Gastroesophageal sphincter (tissue), 4 donors: ENCODE measurements around the gene CARS1. TPM values are rescaled to one million over a fixed set of nuclear protein-coding genes. Genes with fewer than 3 reads are reported as not detected.

ENCODE experiments used
- ATAC-seq: fragments of 150-250 bp; one replicate; pipeline ENCODE4 v1.9.1; 2016; ENCODE audit warnings: mild to moderate bottlenecking, moderate library complexity
- H3K27ac ChIP-seq, 4 donors: fragments of 200-600 bp; sonication (generic) in 3 of 4; 1 replicate in 3 of 4; 2 replicates in 1 of 4; pipeline ENCODE4 v1.5.1; 2016 to 2019
- H3K27me3 ChIP-seq: fragments of 200-600 bp; sonication (generic); one replicate; pipeline ENCODE4 v1.5.1; 2019
- H3K36me3 ChIP-seq, 2 donors: fragments of 200-600 bp; sonication (generic); one replicate each; pipeline ENCODE4 v1.5.1; 2019; ENCODE audit warnings: control low read depth in 1 of 2
- H3K4me1 ChIP-seq, 3 donors: fragments of 200-600 bp; sonication (generic); 1 replicate in 2 of 3; 2 replicates in 1 of 3; pipeline ENCODE4 v1.5.1; 2016 to 2019; ENCODE audit warnings: control low read depth in 2 of 3
- H3K4me3 ChIP-seq, 2 donors: fragments of 200-600 bp; sonication (generic); one replicate each; pipeline ENCODE4 v1.5.1; 2019; ENCODE audit warnings: mild to moderate bottlenecking in 1 of 2, moderate library complexity in 1 of 2
- H3K9me3 ChIP-seq, 3 donors: fragments of 200-600 bp; sonication (generic); one replicate each; pipeline ENCODE4 v1.5.1; 2017 to 2019; ENCODE audit warnings: control low read depth in 2 of 3
- EP300 ChIP-seq: sonication (generic); formaldehyde crosslinking; IDR thresholded peaks from one replicate; pipeline ENCODE4 v1.6.1; 2017; ENCODE audit warnings: antibody characterized with exemption, mild to moderate bottlenecking
- POLR2A ChIP-seq, 2 donors: fragments of 450-650 bp; IDR thresholded peaks; one replicate each; pipeline ENCODE4 v1.6.1; 2017; ENCODE audit warnings: antibody characterized with exemption in 2 of 2, mild to moderate bottlenecking in 2 of 2, moderate library complexity in 1 of 2
- POLR2AphosphoS5 ChIP-seq: sonication (generic); formaldehyde crosslinking; IDR thresholded peaks from one replicate; pipeline ENCODE4 v1.6.1; 2017; ENCODE audit warnings: antibody characterized with exemption
- WGBS, 2 donors: methylation state at CpG; one replicate each; pipeline ENCODE4 v1.1.5; 2018; ENCODE audit warnings: low coverage in 1 of 2; 5-methylcytosine and 5-hydroxymethylcytosine counted together
- total RNA-seq, 4 donors: library from RNA; depleted of rRNA; stranded (reverse); fragments of >200 nt; gene quantifications; one replicate each; pipeline ENCODE4 v1.1.0, GENCODE V29; 2016
- TF ChIP-seq, protein P1 (sequence below), 4 experiments: fragments of 200-600 bp in 2 of 4; fragments of 450-650 bp in 2 of 4; sonication (generic) in 1 of 4; IDR thresholded peaks; one replicate each; pipeline ENCODE4 v1.5.1; 2017 to 2019; ENCODE audit warnings: antibody characterized with exemption in 4 of 4, mild to moderate bottlenecking in 2 of 4, moderate library complexity in 2 of 4

CARS1 gene
- total RNA-seq, 4 donors from 2014 or later: 29.1 to 41.5 (median 31.2) TPM

GRCh38 chr11:2995031-2995561, 62.1 kb downstream of the CARS1 start:
- Histone ChIP-seq H3K36me3 (peaks cover 0 to 9% of the 10 kb centered on the region in 2 donors), H3K27me3 (no peaks in the 10 kb centered on the region), H3K27ac (no peak overlapping the region), H3K9me3 (no peaks in the 10 kb centered on the region), H3K4me1 (peaks cover 0 to 28% (median 7%) of the 10 kb centered on the region in 3 donors), H3K4me3 (no peak overlapping the region)
- ATAC-seq: no peak
- TF ChIP-seq POLR2AphosphoS5: no peak
- no peak for TF ChIP-seq POLR2A (IDR thresholded peaks at IDR 0.05)
- TF ChIP-seq EP300: no peak
- TF ChIP-seq, protein P1, sequence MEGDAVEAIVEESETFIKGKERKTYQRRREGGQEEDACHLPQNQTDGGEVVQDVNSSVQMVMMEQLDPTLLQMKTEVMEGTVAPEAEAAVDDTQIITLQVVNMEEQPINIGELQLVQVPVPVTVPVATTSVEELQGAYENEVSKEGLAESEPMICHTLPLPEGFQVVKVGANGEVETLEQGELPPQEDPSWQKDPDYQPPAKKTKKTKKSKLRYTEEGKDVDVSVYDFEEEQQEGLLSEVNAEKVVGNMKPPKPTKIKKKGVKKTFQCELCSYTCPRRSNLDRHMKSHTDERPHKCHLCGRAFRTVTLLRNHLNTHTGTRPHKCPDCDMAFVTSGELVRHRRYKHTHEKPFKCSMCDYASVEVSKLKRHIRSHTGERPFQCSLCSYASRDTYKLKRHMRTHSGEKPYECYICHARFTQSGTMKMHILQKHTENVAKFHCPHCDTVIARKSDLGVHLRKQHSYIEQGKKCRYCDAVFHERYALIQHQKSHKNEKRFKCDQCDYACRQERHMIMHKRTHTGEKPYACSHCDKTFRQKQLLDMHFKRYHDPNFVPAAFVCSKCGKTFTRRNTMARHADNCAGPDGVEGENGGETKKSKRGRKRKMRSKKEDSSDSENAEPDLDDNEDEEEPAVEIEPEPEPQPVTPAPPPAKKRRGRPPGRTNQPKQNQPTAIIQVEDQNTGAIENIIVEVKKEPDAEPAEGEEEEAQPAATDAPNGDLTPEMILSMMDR (IDR thresholded peaks at IDR 0.05): no peak
- WGBS, 2 donors: no CpG with 5 or more reads among the region's 13 CpGs

DNA sequence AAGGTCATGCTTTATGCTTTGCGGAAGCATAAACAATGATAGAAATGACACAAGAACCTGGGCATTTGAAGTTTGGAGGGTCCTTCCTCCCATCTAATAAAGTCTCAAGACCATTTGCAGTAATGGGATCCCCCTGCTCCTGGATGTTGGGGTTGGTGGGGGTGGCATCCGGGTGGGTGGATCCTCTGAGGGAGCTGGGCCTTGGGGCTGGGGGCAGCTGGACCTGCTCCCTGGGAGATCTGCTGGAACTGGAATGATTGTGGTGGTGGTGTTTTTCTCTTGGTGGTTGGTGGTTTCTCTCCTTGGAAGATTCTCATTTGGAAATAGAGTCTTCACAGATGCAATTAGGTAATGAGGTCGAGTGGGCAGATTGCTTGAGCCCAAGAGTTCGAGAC, 62.9 kb downstream of the CARS1 start:
- Histone ChIP-seq H3K4me1 (peaks cover 0 to 30% (median 13%) of the 10 kb centered on the region in 3 donors), H3K27ac (no peak overlapping the region), H3K36me3 (peaks cover 0 to 1% of the 10 kb centered on the region in 2 donors), H3K27me3 (no peaks in the 10 kb centered on the region), H3K9me3 (no peaks in the 10 kb centered on the region), H3K4me3 (no peak overlapping the region)
- ATAC-seq: no peak
- WGBS, 2 donors: 88 to 100% methylated on average over 1 to 3 of the region's 4 CpGs
- TF ChIP-seq EP300: no peak
- TF ChIP-seq, protein P1 (IDR thresholded peaks at IDR 0.05): no peak
- TF ChIP-seq POLR2A (IDR thresholded peaks at IDR 0.05): no peak
- TF ChIP-seq POLR2AphosphoS5: no peak

DNA sequence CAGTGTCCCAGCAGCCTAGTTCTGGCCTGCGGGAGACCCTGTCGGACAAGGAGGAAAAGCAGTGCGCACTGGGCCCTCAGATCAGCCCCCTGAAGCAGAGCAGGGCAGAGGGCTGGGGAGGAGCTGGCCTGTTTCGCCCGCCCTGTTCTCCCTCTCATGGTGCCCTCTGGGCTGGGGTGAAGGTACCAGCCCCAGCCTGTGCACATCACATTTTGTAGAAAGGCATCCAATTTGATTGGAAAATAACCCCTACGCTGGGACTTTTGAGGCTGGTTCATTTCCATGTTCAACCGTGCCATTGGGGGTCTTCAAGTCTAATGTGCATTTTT, 64.3 kb downstream of the CARS1 start:
- Histone ChIP-seq H3K4me3 (peak overlapping the region in 1 of 2 donors; percentile 81), H3K9me3 (no peaks in the 10 kb centered on the region), H3K4me1 (peaks cover 0 to 44% (median 26%) of the 10 kb centered on the region in 3 donors), H3K27me3 (no peaks in the 10 kb centered on the region), H3K27ac (no peak overlapping the region), H3K36me3 (no peaks in the 10 kb centered on the region)
- ATAC-seq: no peak
- TF ChIP-seq, protein P1 (IDR thresholded peaks at IDR 0.05): no peak
- TF ChIP-seq EP300: no peak
- TF ChIP-seq POLR2AphosphoS5: no peak
- TF ChIP-seq POLR2A (IDR thresholded peaks at IDR 0.05): no peak
- WGBS, 2 donors: 76% methylated on average over 2 of the region's 7 CpGs; no CpG with 5 or more reads in 1 of the 2 donors

GRCh38 chr11:2992234-2992996, 64.8 kb downstream of the CARS1 start, which contains the start of gene NAP1L4:
NAP1L4 (minus strand) TSS chr11:2992329; CDS start chr11:2979220, 13,109 bp downstream.
- ATAC-seq: peak; percentile 99
- H3K4me1 ChIP-seq: peaks cover 0 to 50% (median 28%) of the 10 kb centered on the region in 3 donors
- H3K36me3 ChIP-seq: no peaks in the 10 kb centered on the region
- no peaks in the 10 kb centered on the region for H3K27me3 ChIP-seq
- TF ChIP-seq POLR2A (IDR thresholded peaks at IDR 0.05): peak; percentile 48 to 69
- TF ChIP-seq, protein P1 (IDR thresholded peaks at IDR 0.05): no peak
- peak; percentile 74 for TF ChIP-seq POLR2AphosphoS5
- TF ChIP-seq EP300: no peak
- no CpG with 5 or more reads among the region's 77 CpGs for WGBS, 2 donors
- H3K9me3 ChIP-seq: no peaks in the 10 kb centered on the region
- peak within 1 kb of the TSS; percentile 79 to 81 for H3K4me3 ChIP-seq
- H3K27ac ChIP-seq: peak within 1 kb of the TSS; percentile 78 to 98 (median 96)
